Lower leg skin (tissue), 3 donors: ENCODE data around the gene AGXT.

ENCODE experiments used
- CTCF ChIP-seq, 3 donors: fragments of 450-650 bp; IDR thresholded peaks; one replicate each; pipeline ENCODE4 v1.5.1; 2016; ENCODE audit warnings: antibody characterized with exemption in 3 of 3, mild to moderate bottlenecking in 3 of 3, moderate library complexity in 2 of 3
- POLR2A ChIP-seq, 2 donors: fragments of 450-650 bp; IDR thresholded peaks; one replicate each; pipeline ENCODE4 v1.6.1; 2016 to 2017; ENCODE audit warnings: antibody characterized with exemption in 2 of 2, mild to moderate bottlenecking in 1 of 2, moderate library complexity in 1 of 2

GRCh38 chr2:240864475-240864874 lies 4.1 kb upstream of the AGXT start:
- TF ChIP-seq CTCF (IDR thresholded peaks at IDR 0.05), result no peak
- no peak for TF ChIP-seq POLR2A (IDR thresholded peaks at IDR 0.05)
